GM18499 (cell line): ENCODE results near the gene NEAT1.

Experiments used
- ATAC-seq: cut with Tn5 transposase; IDR thresholded peaks from one replicate; pipeline ENCODE4 v1.9.1; 2021; ENCODE audit warnings: moderate number of reproducible peaks; ENCODE audit not compliant: insufficient read depth, unreplicated experiment

The NEAT1 gene

GRCh38 chr11:65432686-65433582 lies 10.3 kb downstream of the NEAT1 start:
- no peak for ATAC-seq

GRCh38 chr11:65433657-65434056 lies 11.1 kb downstream of the NEAT1 start:
- ATAC-seq = no peak

GRCh38 chr11:65434057-65434666 lies 11.6 kb downstream of the NEAT1 start:
- ATAC-seq = no peak

- ATAC-seq = no peak
Measured at GRCh38 chr11:65434667-65435410, 12.2 kb downstream of the NEAT1 start.

GRCh38 chr11:65435411-65435931 lies 12.9 kb downstream of the NEAT1 start:
- ATAC-seq = no peak

GRCh38 chr11:65435981-65436411 lies 13.4 kb downstream of the NEAT1 start:
- no peak for ATAC-seq

- no peak for ATAC-seq
Measured at GRCh38 chr11:65436412-65437032, 13.9 kb downstream of the NEAT1 start.

GRCh38 chr11:65437436-65438227 lies 15.0 kb downstream of the NEAT1 start:
- ATAC-seq = no peak

- no peak for ATAC-seq
Measured at GRCh38 chr11:65438257-65439151, 15.9 kb downstream of the NEAT1 start.

- ATAC-seq = no peak
Measured at GRCh38 chr11:65439331-65440181, 17.0 kb downstream of the NEAT1 start.

- no peak for ATAC-seq
Measured at GRCh38 chr11:65440831-65441499, 18.4 kb downstream of the NEAT1 start.

- no peak for ATAC-seq
Measured at GRCh38 chr11:65442842-65443331, 20.3 kb downstream of the NEAT1 start.

- no peak for ATAC-seq
Measured at GRCh38 chr11:65444314-65445051, 21.9 kb downstream of the NEAT1 start.

GRCh38 chr11:65445101-65445603 lies 22.6 kb downstream of the NEAT1 start:
- no peak for ATAC-seq

GRCh38 chr11:65445604-65446445 lies 23.2 kb downstream of the NEAT1 start:
- no peak for ATAC-seq
